GM12872 (cell line): Measurements from ENCODE around the gene IL27RA.
A peak's percentile ranks its signal among the peaks of the same experiment; 100 is the strongest.

Source experiments
- TF ChIP-seq, protein P1 (sequence below): IDR thresholded peaks from 3 replicates; pipeline ENCODE4 v1.5.1; 2011; ENCODE audit warnings: low read depth, mild to moderate bottlenecking, low read length, moderate library complexity; ENCODE audit not compliant: insufficient read depth

IL27RA gene

DNA sequence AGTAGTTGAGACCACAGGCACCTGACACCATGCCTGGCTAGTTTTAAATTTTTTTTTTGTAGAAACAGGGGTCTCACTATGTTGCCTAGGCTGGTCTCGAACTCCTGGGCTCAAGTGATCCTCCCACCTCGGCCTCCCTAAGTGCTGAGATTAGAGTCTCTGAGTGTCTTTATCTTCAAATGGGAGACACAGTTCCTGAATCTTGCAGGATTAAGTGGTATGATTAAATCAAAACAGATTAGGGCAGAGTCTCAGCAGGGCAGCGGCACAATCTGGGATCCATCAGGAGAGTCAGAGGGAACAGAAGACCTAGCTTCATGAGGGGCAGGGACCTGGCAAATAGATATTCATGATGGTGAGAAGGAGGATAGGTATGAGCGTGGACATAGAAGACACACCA, 2.7 kb upstream of the IL27RA start:
- TF ChIP-seq, protein P1, sequence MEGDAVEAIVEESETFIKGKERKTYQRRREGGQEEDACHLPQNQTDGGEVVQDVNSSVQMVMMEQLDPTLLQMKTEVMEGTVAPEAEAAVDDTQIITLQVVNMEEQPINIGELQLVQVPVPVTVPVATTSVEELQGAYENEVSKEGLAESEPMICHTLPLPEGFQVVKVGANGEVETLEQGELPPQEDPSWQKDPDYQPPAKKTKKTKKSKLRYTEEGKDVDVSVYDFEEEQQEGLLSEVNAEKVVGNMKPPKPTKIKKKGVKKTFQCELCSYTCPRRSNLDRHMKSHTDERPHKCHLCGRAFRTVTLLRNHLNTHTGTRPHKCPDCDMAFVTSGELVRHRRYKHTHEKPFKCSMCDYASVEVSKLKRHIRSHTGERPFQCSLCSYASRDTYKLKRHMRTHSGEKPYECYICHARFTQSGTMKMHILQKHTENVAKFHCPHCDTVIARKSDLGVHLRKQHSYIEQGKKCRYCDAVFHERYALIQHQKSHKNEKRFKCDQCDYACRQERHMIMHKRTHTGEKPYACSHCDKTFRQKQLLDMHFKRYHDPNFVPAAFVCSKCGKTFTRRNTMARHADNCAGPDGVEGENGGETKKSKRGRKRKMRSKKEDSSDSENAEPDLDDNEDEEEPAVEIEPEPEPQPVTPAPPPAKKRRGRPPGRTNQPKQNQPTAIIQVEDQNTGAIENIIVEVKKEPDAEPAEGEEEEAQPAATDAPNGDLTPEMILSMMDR: no peak

DNA sequence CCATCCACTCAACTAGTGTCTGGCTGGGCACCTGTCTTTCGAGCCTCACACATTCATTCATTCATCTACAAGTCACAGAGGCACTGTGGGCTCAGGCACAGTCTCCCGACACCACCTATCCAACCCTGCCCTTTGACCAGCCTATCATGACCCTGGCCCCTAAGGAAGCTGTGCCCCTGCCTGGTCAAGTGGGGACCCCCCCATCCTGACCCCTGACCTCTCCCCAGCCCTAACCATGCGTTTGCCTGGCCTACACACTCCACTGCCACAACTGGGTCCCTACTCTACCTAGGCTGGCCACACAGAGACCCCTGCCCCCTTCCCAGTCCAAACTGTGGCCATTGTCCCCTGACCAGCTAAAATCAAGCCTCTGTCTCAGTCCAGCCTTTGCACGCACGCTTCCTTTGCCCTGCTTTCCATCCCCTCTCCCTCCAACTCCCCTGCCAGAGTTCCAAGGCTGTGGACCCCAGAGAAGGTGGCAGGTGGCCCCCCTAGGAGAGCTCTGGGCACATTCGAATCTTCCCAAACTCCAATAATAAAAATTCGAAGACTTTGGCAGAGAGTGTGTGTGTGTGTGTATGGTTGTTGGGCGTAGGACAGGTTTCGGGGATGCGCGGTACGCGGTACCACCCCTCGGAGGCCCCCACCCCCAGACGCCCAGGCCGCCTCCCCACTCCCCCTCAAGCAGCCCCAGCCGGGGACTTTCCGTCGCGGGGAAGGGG, 404 bp upstream of the IL27RA start:
- TF ChIP-seq, protein P1: no peak

DNA sequence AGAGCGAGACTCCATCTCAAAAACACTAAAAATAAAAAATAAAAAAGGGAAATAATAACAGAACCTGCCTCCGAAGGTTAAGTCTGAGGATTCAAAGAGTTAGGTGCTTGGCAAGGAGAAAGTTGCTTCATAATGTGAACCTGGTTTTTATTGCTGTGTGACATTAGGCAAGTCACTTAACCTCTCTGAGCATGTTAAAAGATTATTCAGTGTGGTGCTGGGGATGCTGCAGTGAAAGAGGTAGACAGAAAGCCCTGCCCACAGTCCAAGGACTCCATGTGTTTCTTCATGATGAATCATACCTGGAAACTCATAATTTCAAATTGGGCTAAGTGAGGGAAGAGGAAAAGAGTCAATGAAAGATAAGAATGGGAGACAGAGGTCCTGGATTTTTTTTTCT, 2.4 kb downstream of the IL27RA start:
- TF ChIP-seq, protein P1: no peak

DNA sequence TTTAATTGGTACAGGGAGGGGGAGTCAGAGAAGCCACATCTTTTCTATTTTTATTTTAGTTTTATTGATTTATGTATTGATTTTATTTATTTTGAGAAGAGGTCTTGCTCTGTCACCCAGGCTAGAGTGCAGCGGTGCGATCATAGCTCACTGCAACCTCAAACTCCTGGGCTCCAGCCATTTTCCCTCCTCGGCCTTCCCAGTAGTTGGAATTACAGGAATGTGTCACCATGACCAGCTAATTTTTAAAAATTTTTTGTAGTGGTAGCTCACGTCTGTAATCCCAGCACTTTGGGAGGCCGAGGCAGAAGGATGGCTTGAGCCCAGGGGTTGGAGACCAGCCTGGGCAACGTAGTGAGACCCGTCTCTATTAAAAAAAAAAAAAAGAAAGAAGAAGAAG, 4.1 kb downstream of the IL27RA start:
- TF ChIP-seq, protein P1: no peak

DNA sequence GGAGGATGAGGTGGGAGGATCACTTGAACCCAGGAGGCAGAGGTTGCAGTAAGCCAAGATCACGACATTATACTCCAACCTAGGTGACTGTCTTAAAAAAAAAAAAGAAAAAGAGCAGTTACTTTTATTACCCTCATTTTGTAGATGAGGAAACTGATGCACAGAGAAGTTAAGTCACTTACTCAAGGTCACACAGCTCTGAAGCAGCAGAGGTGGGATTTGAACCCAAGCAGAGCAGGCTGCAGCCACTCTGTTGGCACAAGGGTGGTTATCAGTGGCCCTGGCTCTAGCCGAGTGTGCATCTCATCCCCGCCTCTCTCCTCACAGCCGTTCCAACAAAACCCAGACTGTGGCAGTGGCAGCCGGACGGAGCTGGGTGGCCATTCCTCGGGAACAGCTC, 7.6 kb downstream of the IL27RA start:
- TF ChIP-seq, protein P1: no peak

DNA sequence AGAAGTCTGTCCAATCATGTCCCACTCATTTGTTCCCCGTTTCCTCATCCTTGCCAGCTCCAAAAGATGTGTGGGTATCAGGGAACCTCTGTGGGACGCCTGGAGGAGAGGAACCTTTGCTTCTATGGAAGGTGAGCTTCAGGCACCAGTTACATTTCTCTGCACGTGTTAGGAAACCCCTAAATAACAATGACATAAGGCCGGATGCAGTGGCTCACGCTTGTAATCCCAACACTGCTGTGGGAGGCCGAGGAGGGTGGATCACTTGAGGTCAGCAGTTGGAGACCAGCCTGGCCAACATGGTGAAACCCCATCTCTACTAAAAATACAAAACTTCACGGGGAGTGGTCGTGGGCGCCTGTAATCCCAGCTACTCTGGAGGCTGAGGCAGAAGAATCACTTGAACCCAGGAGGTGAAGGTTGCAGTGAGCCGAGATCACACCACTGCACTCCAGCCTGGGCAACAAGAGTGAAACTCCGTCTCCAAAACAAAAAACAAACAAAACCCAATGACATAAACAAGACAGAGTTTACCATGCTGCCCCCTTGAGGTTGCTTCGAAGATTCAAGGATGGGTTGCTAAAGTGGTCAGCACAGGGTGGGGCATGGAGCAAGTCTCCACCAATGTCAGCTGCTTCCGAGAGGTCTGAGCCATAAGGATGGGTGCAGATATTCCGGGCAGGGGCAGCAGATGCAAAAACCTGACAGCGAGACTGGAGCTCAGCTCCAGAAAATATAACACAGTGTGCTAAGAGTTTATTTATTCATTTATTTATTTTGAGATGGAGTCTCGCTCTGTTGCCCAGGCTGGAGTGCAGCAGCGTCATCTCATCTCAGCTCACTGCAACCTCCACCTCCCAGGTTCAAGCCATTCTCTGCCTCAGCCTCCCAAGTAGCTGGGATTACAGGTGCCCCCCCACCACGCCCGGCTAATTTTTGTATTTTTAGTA, 11.4 kb downstream of the IL27RA start:
- TF ChIP-seq, protein P1: peak; percentile 66

DNA sequence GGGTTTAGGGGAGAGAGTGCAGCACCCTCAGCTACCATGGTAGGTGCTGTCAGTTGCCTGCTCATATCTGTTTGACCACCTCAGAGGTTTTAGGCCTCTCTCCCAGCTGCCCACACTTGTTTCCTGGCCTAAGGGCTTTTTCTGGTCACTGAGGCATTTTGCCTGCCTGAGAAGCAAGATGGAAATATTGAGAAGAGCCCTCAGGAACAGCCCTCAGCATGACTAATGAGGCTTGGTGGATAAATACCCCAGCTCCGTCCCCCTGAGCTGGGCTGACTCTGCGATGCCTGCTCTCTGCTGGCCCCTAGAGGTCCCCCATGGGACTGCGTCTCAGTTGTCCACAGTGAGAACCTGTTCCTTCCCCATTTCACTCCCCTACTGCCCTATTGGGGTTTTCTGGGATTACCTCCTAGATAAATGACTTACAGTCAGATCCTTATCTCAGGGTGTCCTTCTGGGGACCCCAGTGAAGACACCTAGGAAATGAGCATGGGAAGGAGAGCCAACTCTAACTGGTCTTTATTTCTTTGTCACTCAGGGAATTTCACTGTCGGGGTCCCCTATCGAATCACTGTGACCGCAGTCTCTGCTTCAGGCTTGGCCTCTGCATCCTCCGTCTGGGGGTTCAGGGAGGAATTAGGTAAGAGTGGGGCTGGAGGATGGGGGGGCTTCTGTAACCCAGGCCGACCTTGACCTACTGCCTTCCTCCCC, 17.0 kb downstream of the IL27RA start:
- TF ChIP-seq, protein P1: peak; percentile 99
